Measurements from ENCODE around the gene TNRC6C.
"Not testable (repeated sequence)": the region's sequence is repeated elsewhere in the genome, so short reads cannot be mapped to it uniquely, and the experiment has no call there.

Gene TNRC6C

DNA sequence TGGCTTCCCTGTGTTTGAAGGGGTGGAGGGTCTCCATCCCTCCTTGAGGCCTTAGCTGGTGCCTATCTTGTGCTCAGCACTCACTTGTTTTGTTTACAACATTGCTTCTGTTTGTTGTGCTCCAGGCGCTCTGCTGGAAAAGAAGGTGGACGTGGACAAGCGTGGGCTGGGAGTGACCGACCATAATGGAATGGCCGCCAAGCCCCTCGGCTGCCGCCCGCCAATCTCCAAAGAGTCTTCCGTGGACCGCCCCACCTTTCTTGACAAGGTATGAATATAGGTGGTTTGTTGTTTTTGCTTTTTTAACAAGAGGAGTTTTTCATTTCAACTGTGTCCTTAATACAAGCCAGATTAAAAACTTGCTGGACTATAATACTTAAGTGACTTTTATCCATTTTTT, 116.5 kb downstream of the TNRC6C start:
- no peak for TF ChIP-seq ZNF274 (IDR thresholded peaks at IDR 0.05; ENCODE audit: low read depth, low read length)
- no peak overlapping the region for H3K4me3 ChIP-seq (ENCODE audit: low read length)

DNA sequence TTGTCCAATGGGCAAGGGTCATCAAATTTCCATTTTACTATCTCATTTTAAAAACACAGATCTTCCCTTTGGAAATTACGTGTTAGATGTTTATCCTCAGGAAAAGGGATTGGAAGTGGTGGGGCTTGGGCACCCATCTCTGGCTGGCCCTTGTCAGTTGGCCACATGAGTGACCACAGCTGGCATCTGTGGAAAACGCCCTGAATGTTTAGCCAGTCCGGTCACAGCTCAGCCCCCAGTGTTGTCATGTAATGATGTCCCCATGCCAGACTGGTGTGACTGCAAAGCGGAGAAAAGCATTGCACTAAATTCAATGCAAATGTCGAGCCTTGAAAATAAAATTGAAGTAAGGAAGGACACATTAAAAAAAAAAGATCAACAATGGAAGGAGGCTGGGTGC, 117.0 kb downstream of the TNRC6C start:
- no peak for TF ChIP-seq ZNF274 (IDR thresholded peaks at IDR 0.05; ENCODE audit: low read depth, low read length)

DNA sequence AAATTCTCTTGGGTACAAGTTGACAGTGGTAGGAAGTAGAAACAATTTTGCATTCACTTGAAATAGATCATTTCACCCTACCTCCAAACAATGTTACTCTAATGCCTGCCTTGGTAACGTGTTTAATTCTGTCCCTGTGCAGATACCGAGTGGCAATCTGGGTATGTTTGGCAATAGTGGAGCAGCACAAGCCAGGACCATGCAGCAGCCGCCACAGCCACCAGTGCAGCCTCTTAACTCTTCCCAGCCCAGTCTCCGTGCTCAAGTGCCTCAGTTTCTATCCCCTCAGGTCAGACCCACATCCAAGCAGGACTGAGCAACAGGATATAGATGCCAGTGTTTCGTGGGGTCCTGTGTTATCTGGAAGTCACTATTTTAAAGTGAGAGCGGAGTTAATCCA, 120.8 kb downstream of the TNRC6C start:
- no peak for TF ChIP-seq ZNF274 (IDR thresholded peaks at IDR 0.05; ENCODE audit: low read depth, low read length)
- H3K4me3 ChIP-seq (ENCODE audit: low read length) = no peak overlapping the region

More for the DNA sequence above, 117.0 kb downstream of the TNRC6C start:
- H3K4me3 ChIP-seq (ENCODE audit: low read length) = no peak overlapping the region

DNA sequence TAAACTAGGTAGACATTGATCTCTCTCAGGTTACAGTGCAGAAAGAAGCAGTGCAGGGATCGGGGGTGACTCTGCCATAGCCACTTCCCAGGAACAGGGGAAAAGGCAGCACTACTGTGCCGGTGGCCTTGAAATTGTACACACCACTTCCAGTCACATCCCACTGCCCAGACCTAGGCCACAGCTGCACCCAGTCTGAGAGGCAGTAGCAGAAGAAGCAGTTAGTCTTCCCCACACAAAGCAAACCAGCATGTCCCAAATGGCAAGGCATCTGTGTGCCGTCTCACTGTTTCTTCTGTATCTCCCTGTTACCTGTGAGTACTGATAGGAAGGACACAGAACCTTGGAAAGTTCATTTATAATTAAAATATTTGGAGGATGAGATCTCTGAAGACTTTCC, 123.0 kb downstream of the TNRC6C start:
- no peak for TF ChIP-seq ZNF274 (IDR thresholded peaks at IDR 0.05; ENCODE audit: low read depth, low read length)
- no peak overlapping the region for H3K4me3 ChIP-seq (ENCODE audit: low read length)

DNA sequence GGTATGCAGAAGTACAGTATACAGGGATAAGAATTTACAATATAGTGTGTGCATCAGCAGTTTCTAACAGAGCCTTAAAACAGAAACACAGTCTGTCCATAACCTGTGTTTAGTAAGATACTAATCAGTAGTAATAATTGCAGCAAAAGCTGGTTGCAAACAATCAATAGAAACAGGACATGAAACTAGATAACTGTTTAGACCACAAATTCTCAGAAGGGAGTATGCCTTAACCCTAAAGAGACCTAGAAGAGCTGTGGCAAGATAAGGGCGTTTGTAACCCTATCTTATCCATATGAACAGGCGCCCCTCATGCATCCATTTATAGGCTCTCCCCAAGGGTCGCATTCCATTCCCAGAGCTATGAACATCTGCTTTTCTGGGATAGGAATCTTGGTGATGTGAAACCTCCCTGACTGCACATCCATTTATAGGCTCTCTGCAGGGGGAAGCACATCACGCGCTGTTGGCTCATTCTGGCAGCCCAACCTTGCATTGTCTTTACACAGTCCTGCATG, 123.9 kb downstream of the TNRC6C start:
- not testable (repeated sequence) for H3K4me3 ChIP-seq (ENCODE audit: low read length)

DNA sequence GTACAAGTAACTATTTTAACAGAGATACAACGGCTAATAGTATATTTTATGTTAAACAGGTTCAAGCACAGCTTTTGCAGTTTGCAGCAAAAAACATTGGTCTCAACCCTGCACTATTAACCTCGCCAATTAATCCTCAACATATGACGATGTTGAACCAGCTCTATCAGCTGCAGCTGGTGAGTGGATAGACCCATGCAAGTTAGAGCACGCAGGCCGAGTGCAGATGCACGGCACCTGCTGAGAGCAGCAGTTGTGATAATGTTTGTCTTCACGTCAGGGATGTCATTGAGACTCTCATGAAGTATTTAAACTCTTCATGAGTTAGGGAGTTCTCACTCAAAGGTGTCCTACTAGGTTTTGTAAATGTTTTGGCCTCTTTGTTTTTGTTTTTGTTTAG, 124.5 kb downstream of the TNRC6C start:
- H3K4me3 ChIP-seq (ENCODE audit: low read length) = no peak overlapping the region
- TF ChIP-seq ZNF274 (IDR thresholded peaks at IDR 0.05; ENCODE audit: low read depth, low read length) = no peak

DNA sequence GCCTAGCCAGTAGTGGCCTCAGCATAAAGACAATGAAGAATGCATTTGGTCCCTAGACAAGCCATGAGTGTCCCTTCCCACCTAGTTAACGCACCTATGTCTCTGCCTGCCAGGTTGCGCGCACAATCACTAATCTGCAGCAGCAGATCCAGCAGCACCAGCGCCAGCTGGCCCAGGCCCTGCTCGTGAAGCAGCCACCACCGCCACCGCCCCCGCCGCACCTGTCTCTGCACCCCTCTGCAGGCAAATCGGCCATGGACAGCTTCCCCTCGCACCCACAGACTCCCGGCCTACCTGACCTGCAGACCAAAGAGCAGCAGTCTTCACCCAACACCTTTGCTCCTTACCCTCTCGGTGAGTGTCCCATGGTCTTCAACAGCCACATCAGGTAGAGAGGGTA, 128.2 kb downstream of the TNRC6C start:
- H3K4me3 ChIP-seq (ENCODE audit: low read length) = no peak overlapping the region
- no peak for TF ChIP-seq ZNF274 (IDR thresholded peaks at IDR 0.05; ENCODE audit: low read depth, low read length)

DNA sequence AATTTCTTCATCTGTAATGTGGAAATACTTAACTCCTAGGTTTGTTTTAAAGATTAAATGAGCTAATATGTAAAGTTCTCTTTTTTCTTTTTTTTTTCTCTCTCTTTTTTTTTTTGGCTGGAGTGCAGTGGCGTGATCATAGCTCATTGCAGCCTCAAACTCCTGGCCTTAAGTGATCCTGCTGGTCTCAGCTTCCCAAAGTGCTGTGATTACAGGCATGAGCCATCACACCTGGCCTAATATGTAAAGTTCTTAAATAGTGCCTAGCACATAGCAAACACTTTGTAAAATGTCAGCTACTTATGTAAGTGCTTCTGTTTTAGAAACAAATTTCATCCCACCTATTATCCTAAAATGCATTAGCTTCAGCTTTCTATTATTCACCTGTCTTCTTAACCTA, 130.0 kb downstream of the TNRC6C start:
- no peak for TF ChIP-seq ZNF274 (IDR thresholded peaks at IDR 0.05; ENCODE audit: low read depth, low read length)
- no peak overlapping the region for H3K4me3 ChIP-seq (ENCODE audit: low read length)

DNA sequence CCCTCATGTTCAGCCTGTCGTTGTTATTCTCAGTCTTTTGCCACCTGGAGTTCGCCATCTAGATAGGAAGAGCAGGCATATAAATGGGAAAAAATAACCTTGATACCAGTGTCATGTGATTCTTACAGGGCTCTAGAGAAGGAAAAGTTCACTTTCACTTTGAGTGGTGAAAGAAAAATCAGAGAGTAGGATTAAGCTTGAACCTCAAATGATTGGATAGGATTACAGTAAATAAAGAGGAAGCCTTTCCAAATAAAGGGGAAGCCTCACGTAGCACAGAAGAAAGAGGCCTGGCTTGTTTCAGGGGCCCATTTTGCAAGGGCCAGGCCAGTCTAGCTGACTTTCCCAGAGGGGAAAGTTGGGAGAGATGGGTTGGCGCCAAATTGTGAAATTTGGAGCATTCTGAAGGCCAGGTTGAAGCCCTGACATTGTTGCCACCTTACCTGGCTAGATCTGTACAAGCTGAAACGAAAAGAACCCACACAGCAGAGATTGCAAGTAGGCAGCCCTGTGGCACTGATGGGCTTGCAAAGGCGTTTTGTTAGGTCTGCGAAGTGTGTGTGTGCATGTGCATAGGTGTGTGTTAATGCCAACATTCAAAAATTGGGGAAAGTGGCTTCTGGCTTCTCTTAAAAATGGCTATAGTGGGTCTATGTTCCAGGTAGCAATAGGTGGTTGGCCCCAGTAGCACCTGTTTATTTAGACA, 131.2 kb downstream of the TNRC6C start:
- TF ChIP-seq ZNF274 (IDR thresholded peaks at IDR 0.05; ENCODE audit: low read depth, low read length) = no peak
- H3K4me3 ChIP-seq (ENCODE audit: low read length) = no peak overlapping the region

DNA sequence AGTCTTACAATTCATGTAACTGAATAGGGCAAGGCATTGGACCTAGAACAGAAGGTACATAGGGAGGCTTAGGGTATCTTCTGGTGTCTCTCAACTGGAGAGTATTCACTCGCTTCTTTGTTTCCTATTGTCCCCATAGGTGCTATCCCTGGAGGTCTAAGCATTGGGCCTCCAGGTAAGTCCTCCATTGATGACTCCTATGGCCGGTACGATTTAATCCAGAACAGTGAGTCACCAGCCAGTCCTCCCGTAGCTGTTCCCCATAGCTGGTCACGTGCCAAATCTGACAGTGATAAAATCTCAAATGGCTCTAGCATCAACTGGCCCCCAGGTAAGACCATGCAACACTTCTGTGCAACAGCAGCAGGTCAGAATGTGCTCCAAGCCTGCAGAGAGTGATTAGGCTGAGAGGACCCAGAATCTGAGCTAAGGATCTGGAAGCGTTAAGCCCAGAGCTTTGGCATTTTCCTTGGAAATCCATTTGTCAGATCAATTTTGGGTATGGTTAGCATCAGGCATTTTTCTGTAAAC, 134.4 kb downstream of the TNRC6C start:
- TF ChIP-seq ZNF274 (IDR thresholded peaks at IDR 0.05; ENCODE audit: low read depth, low read length) = no peak
- no peak overlapping the region for H3K4me3 ChIP-seq (ENCODE audit: low read length)

DNA sequence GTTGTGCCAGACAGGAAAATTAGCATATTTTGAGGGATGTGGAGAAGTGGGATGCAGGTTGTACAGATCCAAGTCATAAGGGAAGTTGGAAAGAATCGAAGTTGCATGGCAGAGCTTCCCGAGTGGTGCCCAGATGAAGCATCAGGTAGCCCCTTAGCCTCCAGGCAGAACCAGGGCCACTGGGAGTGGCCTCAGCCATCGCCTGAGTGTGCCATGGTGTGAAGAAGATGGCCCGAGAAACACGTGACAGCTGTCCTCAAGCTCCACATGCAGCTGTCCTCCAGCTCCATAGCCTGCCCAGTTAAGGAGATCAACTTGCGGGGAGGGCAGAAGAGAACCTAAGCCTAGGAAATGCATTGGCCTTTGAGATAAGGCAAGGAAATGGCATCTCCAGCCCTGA, 136.5 kb downstream of the TNRC6C start:
- no peak for TF ChIP-seq ZNF274 (IDR thresholded peaks at IDR 0.05; ENCODE audit: low read depth, low read length)
- no peak overlapping the region for H3K4me3 ChIP-seq (ENCODE audit: low read length)

DNA sequence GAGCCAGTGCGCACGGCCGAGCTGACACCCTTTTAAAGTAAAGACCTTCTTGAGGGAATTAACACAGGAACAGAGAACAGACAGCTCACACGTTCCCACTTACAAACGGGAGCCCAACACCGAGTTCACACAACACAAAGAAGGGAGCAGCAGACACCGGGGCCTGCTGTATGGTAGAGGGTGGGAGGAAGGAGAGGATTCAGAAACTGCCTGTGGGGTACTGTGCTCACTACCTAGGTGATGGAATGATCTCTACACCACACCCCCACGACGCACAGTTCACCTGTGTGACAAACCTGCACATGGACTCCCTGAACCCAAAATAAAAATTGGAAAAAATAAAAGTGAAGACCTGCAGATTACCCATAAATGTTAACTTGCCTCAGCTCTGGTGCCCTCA, 137.6 kb downstream of the TNRC6C start:
- no peak for TF ChIP-seq ZNF274 (IDR thresholded peaks at IDR 0.05; ENCODE audit: low read depth, low read length)

DNA sequence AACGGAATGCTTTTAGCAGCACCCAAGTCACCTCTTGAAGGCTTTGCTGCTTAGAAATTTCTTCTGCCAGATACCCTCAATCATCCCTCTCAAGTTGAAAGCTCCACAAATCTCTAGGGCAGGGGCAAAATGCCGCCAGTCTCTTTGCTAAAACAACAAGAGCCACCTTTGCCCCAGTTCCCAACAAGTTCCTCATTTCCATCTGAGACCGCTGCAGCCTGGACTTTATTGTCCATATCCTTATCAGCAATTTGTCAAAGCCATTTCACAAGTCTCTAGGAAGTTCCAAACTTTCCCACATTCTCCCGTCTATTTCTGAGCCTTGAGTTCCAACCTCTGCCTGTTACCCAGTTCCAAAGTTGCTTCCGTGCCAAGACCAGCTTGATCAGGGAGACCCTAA, 142.6 kb downstream of the TNRC6C start:
- no peak for TF ChIP-seq ZNF274 (IDR thresholded peaks at IDR 0.05; ENCODE audit: low read depth, low read length)
- H3K4me3 ChIP-seq (ENCODE audit: low read length) = no peak overlapping the region

More for the DNA sequence above, 137.6 kb downstream of the TNRC6C start:
- H3K4me3 ChIP-seq (ENCODE audit: low read length) = no peak overlapping the region

DNA sequence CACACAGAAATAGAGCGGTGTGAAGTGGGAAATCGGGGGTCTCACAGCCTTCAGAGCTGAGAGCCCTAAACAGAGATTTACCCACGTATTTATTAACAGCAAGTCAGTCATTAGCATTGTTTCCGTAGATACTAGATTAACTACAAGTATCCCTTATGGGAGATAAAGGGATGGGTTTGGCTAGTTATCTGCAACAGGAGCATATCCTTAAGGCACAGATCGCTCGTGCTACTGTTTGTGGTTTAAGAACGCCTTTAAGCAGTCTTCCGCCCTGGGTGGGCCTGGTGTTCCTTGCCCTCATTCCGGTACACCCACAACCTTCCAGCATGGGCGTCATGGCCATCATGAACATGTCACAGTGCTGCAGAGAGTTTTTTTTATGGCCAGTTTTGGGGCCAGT, 143.0 kb downstream of the TNRC6C start:
- H3K4me3 ChIP-seq (ENCODE audit: low read length) = no peak overlapping the region

DNA sequence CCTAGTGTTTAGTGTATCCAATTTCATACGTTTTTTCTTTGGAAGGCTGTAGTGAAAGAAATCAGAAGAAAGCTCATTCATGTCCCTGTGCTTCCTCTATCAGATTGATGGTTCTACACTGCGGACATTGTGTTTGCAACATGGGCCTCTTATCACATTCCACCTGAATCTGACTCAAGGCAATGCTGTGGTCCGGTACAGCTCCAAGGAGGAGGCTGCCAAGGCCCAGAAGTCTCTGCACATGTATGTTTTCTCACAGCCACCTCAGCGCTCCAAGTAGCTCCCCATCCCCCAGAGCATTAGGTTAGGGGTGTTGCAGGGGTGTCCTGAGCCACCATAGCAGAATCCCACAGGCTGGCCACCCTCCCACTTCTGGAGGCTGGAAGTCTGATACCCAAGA, 144.8 kb downstream of the TNRC6C start:
- no peak for TF ChIP-seq ZNF274 (IDR thresholded peaks at IDR 0.05; ENCODE audit: low read depth, low read length)
- H3K4me3 ChIP-seq (ENCODE audit: low read length) = no peak overlapping the region

More for the DNA sequence above, 143.0 kb downstream of the TNRC6C start:
- TF ChIP-seq ZNF274 (IDR thresholded peaks at IDR 0.05; ENCODE audit: low read depth, low read length) = no peak

DNA sequence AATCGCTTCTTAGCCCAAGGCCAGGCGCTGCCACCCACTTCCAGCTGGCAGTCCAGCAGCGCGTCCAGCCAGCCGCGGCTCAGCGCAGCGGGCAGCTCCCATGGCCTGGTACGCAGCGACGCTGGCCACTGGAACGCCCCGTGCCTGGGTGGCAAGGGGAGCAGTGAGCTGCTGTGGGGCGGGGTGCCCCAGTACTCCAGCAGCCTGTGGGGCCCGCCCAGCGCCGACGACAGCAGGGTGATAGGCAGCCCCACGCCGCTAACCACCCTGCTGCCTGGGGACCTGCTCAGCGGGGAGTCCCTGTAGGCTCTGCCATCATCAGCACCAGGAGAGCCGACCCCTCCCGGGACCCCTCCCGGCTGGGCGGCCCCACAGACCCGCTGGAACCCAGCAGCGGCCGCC, 146.0 kb downstream of the TNRC6C start:
- H3K4me3 ChIP-seq (ENCODE audit: low read length) = no peak overlapping the region
- no peak for TF ChIP-seq ZNF274 (IDR thresholded peaks at IDR 0.05; ENCODE audit: low read depth, low read length)
